Ramos (cell line): ENCODE data around the gene TRPM8.

Experiments used
- in situ Hi-C: fragments of 300-500 bp; cut with MboI; formaldehyde crosslinking; loops from one replicate; pipeline ENCODE4 v1.14.3; 2022; ENCODE audit warnings: low sequenced_read_pairs; ENCODE audit not compliant: unreplicated experiment

The TRPM8 gene

DNA sequence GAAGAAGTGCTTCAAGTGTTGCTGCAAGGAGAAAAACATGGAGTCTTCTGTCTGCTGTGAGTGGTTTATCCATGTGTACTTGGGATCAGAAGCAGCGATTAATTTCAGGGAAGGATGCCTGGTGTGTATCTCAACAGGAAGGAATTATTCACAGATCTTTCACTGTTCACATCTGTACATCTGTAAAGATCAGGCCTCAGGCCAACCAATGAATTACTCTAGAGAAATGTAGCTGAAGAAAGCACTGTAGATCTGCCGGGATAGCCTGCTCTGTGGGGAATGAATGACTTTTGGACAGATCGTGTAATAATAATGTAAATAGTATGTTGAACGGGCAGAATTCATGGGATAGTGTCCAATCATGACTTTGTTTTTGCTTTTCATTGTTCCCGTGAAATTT, 79.3 kb downstream of the TRPM8 start:
- in situ Hi-C loops = no loop called here

DNA sequence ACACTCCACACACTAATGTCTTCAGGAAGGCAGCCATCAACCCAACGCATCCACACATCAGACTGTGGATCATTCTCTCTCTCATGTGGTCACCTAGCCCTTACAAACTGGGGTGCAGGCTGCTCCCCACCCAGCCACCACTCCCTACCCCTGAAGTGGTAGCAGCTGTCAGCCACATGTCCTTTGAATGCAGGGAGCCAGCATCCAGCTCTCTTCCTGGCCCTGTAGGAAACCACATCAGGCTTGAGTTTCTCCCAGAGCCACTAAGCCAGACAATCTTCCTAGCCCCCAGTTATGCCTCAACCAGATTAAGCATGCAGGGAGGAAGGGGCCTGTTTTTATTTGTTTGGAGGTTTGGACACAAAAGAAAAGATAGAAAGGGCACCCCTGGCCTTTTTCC, 80.5 kb downstream of the TRPM8 start:
- in situ Hi-C loops = no loop called here

DNA sequence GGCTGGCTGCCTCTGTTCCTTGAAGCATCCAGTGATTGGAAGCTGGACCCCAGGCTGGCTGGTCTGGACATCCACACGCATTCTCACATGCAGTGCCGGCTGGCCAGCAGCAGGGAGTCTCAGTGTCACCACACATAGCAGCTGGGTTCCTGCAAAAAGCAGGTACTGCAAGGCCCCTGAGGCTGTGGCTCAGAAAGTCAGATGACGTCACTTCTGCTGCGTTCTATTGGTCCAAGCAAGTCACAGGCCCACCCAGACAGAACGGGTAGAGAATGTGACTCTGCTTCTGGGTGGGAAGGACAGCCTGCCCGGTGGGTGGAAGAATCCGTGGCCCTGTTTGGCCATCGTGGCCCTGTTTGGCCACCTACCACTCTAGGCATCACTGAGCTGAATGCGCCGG, 82.0 kb downstream of the TRPM8 start:
- in situ Hi-C loops = no loop called here

DNA sequence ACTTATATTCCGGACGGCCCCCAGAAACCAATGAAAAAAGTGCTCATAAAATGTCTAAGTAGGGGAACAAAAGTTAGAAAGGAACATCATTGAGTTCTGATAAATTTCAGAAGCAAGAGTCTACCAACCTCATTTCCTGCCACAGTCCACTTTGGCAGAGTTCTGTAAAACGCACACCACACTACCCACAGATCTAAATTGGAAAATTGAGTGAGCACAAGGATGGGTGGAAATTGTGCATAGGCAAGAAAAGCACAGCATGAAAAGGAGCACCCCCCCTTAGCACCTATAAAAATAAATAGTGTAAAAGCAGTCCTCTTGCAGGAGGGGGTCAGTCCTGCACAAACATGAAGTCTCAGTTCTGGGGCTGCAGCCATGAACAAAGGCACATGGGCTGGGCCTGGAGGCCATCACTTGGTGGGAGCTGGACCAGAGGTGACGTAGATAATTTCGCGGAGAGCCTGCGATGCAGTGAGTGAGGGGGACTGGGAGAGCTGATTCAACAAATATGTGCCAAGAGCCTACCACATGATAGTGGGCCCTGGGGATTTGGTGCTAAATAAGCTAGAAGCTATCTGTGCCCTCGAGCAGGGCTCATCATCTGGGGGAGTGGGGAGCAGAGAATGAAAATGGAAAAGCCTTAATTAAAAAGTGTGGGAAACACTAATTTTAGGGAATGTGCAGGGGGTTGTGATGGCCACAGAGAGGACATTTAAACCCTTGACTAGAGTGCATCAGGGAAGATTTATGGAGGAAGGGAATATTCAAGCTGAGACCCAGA, 84.4 kb downstream of the TRPM8 start:
- in situ Hi-C loops = no loop called here

DNA sequence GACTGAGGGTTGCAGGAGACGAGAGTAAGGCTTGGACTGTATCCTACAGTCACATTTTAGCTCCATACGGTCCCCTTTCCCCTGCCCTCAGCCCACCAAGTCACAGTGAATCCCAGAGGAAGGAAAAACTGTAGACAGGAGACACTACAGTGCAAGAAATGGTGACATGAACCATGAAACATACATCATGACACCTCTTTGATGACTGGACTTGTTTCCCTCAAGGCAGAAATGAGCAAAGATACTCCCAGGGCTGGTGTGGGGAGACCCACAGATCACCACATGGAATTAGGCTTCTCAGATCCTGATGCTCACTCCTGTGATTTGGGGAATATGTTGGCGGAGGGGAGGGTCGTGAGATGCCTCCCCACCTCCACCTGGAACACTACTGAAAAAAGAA, 85.1 kb downstream of the TRPM8 start:
- in situ Hi-C loops = no loop called here

DNA sequence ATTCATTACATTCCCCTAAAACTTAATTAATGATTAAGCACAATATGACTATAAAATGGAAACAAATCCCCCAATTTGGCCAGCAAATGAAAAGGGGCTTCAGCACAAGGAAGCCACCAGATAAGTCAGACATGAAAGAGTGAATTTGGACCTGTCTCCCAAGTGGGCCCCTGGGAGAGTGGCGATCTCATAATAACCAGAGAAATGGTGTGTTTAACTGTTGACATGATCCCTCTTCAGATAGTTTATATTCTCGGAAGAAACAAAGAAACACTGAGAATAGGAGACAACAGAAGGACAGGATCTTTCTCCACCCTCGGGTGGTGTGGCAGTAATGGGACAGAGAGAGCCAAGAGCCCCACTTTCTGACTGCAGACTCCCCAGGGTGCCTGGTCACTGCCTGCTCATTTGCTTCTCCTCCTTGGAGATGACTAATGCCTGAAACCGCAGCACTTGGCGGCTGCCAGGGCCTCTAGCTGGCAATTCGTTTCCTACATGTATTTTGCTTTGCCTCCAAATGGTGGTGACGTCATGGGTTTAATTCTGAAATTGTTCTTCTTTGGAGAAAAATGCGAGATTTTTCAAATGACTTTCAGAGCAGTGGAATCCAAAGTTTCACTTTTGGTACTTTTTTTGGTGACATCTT, 86.9 kb downstream of the TRPM8 start:
- in situ Hi-C loops = no loop called here

DNA sequence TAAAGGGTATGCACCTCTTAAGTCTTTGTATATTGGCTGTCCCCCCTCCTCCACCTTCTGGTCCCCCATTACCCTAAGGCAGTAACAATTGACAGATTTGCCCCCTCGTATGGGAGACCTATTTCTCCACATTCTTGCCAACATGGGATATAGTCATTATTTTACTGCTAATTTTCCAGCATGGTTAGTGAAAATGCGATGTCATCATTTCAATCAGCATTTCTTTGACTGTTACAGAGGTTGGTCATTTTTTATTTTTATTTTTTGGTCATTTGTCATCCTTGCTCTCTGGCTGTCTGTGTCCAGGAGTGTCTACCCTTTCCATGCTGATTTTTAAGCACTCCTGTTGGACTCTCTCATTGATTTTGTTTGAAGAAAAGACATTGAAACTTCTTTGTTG, 88.0 kb downstream of the TRPM8 start:
- in situ Hi-C loops = no loop called here

DNA sequence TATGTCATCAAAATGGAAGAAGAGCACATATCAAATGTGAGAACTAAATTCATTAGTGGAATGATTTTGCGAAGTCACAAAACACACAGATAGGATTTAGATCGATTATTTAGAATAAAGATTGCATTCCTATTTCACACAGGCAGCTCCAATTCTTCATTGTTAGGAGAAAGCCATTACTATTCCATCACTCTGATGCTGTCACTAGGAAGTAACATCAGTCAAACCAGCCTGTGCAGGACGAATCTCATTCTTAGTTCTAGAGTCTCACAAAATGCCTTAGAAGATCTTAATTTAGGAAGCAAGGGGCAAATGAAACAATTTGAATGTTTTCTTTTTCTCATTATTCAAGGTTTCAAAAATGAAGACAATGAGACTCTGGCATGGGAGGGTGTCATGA, 89.3 kb downstream of the TRPM8 start:
- in situ Hi-C loops = no loop called here

DNA sequence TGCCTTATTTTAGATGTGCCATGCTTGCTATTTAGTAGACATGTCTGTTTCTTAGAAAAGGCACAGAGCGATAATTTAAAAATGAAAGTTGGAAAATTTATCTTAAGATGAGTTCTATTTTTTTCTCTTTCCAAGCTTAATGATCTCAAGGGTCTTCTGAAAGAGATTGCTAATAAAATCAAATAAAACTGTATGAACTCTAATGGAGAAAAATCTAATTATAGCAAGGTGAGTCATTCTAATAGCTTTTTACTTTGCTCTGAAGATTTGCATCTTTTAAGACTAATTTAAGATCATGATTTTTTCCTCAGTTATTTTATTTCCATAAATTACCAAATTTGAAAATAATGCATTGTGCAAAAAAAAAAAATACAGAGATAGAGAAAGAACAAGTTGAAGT, 97.3 kb downstream of the TRPM8 start:
- in situ Hi-C loops = no loop called here

DNA sequence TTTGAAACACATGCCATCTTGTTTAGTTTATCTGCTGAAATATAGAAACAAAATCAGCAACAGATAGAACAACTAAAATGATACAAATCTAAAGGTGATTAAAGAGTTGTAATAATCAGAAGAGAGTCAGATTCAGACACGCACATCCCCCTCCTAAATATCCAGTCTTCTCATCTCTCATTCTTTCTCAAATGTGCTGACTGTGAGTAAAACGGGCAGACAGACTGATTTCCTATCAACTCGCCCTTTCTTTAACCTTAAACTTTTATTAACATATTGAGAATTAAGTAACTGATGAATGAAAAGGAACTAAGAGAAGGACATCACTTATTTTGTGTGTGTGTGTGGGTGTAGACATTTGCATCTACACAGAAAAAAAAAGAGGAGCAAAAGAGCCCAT, 98.7 kb downstream of the TRPM8 start:
- in situ Hi-C loops = no loop called here

DNA sequence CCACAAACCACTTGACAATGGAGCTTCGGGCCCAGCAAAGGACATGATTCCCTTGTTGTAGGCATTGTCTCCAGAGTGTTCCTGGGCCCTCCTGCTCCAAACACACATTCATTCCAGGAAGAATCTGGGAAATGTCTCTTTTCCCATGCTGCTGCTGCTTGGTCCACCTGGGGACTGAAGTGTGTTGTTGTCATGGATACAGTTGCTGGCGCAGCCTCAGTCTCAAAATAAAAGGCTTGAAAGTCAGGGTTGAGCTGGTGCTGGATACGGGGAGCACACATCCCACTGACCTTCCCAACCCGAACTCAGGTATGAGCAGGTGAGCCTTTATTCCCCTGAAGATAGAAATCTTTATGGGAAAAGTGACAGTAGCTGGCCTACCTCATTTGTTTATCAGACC, 102.7 kb downstream of the TRPM8 start:
- in situ Hi-C loops = no loop called here

DNA sequence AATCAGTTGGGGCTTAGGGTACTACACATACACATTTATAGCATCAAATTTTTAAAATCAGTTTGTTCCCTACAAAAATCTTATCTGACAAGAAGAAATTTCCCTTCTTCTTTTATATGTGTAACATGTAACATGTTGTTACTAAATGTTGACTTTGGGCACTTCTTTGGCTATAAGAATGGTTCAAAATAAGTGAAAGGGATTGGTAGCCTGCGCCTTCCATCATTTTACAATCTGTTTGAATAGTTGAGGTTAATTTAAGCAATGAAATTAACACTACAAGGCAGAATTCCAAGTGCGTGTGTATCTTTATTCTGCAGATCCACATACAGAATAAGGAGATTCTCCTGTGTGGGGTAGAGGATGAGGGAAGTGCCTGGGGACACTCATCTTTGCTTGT, 103.2 kb downstream of the TRPM8 start:
- in situ Hi-C loops = no loop called here

DNA sequence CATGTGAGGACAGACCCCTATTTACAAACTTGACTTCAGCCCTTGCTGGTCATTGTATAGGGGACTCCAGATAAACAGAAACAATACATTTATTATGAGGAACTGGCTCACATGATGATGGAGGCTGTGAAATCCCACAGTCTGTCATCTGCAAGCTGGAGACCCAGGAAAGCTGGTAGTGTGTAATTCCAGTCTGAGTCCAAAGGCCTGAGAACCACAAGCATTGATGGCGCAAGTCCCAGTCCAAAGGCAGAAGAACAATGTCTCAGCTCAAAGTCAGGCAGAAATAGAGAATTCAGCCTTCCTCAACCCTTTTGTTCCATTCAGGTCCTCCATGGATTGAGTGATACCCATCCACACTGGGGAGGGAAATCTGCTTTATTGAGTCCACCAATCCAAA, 105.3 kb downstream of the TRPM8 start:
- in situ Hi-C loops = no loop called here

DNA sequence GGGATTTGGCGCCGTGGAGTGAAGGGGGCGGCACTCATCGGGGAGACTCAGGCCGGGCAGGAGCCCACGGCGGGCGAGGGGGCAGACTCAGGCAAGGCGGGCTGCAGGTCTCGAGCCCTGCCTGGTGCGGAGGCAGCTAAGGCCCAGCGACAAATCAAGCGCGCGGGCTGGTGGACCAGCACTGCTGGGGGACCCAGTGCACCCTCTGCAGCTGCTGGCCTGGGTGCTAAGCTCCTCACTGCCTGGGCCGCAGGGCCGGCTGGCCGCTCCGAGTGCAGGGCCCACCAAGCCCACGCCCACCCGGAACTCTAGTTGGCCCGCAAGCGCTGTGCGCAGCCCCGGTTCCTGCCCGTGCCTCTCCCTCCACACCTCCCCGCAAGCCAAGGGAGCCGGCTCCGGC, 107.1 kb downstream of the TRPM8 start:
- in situ Hi-C loops = no loop called here

DNA sequence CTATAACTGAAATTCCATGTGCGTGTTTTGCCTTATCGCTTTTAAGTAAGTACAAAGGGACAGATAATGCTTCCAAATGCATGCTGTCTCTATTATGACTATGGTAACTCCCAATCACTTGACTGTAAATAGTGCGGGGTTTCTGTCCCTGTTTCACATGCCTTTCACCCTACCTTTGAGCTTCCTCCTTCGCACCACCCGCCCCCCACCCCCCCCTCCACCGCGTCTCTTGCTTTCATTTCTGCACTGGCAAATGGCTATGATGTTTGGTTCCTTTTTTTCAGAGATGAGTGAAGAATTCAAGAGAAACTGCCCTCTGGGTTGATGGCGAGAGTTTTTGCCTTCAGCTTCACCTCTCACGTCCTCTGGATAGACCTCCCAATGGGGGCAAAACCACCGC, 108.3 kb downstream of the TRPM8 start:
- in situ Hi-C loops = no loop called here

DNA sequence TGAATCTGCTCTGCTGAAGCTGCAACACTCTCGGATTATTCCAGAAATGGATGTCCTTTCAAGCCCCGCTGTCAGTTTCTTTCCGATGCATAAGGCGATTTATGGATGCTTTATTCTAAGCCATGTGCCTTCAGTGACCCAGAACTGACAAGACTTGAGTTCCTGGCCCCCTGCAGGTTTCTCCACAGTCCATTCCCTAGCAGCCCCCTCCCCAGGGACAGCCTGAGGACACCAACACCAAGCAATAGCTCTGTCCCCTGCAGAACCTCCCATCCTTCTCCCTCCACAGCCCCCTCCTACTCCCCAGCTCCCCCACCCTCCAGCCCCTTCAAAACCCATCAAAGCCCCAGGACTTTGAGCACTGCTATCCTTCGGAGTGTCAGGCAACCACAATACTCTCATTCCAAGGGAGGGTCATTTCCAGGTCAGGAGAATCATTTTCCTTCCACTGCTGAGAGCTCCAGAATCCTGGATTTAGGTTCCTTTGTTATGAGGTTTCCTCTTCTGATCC, 108.8 kb downstream of the TRPM8 start:
- in situ Hi-C loops = no loop called here

DNA sequence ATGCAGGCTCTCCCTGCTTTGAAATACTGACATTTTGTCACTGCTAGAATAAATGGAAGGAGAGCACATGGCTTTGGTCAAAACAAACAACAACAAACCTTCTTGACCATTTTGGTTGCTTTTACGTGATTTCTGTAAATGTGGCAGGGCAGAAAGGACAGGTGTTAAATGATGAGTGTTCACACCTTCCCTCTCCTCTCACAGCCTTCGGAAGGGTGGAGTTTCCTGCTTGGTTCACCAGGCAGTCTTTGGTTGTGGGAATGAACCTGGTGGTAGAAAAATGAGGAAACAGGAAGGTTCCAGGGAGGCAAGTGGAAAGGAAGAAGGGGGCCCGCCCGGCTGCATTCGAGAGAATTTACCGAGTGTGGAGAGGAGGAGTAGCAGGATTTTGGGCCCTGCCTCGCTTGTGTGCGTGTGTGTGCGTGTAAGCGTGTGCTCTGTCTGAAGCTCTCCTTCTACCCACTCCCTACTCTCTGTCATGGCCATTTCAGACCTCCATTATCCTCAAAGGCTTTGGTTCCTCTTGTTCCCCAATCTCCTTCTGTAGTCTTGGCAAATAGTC, 109.6 kb downstream of the TRPM8 start:
- in situ Hi-C loops = no loop called here

DNA sequence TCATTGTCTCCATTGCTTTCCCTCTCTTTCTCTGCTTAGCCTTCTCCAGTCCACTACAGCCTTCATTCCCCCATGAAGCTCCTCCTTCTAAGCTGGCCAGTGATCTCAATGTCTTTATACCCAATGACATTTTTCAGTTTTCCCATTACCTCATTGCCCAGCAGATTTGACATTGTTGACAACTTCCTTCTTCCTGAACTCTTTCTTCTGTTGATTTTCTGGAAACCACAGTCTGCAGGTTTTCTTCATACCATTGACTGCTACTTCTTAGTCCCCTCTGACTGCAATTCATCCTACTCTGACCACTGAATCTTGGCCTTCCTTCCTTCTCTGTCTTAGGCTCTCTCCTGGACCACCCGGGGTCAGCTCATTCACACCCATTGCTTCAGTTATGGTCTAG, 110.5 kb downstream of the TRPM8 start:
- in situ Hi-C loops = no loop called here

DNA sequence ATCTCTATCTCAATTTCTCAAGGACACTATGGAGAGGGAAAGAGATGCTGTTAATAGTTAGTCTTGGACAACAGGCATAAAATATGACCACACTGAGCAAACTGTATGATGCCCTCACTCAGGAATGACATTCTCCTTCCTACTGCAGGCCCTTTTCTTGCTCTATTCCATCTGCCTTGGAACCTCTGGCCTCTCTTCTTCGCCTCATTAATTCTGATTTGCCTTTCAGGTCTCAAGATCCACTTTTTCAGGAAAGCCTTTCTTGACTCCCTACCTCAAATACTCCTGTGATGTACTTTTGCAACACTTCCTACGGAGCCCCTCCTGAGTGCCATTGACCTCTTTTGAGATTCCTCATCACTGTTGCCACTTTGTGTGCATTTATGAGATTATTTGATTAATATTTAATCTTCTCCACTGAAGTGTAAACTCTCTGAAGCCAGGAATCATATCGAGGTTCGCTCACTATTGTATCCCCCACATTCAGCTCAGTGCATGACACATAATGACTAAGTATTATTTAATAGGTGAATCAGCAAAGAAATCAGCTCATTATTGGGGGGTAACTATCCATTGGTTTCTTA, 112.1 kb downstream of the TRPM8 start:
- in situ Hi-C loops = no loop called here

DNA sequence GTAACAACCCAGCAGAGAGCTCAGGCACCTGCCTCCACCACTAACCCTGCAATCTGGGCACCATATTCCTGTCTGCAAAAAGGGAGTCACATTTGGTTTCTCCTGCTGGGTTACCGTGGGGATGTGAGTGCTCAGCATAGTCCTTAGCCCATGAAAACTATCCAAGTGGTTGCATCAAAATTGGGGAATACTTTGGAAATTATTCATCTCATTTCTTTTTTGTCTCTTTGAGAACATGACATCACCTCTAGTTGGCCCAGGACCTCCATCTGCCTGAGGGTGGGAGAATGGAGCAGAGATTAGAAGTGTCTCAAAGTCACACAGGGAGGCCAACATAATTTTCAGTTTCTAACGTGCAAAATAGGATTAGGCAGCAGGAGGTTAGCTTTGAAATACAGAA, 114.0 kb downstream of the TRPM8 start:
- in situ Hi-C loops = no loop called here

DNA sequence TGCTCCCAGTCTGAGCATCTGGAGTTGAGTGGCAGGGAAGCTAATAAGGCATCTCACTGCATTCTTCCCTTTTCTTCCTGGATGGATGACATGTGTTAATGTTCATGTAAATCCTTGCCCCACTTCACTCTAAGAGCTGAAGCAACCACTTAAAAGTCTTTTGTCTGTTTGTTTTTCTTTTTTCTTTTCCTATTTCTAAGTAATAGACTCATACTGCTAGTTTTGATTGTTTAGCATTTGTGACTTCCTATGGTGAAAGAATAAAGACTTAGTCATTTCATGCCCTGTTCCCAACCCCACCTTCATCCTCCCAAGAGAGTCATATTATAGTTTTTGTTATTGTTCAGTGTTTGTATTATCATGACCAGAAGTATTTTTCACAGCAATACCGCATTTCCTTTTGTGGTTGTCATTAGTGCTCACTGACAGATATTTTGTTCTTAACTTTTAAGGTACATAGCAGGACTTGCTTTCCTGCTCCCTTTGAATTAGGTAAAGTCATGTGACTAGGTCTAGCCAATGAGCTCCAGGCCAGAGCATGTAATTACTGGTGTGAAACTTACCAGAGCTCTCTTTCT, 115.2 kb downstream of the TRPM8 start:
- in situ Hi-C loops = no loop called here
